ENCODE results near the gene NAV2.

Gene NAV2

DNA sequence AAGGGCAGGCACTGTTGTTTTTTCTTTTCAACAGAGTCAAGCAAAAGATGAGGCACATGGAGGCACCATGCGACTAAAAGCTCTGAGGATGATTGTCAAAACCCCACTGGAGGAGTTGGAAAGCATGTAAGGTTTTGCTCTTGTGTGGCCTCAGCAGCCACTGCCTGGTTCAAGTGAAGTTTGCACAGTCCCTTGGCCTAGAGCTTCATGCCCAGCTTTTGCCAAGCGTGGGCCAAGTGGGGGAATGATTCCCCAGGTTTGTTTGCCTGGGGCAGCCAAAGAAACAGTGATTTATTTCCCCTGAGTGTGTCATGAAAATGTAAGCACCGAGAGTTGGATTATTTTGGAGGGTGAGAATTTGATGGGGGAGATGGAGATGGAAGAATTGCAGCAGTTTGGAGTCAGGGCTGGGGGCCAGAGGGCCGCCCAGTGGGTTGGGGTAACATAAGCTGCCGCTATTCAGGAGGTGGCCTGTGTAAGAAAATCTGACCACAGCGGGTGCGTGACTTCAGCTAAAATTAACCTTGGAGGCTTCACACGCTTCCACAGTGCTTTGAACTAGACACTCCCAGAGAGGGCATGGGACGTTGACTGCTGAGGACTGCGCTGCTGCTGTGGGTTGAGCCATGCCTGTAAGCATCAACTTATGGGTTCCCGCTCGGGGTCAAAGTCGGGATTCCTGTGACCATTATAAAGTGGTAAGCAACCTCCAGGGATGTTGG lies 100.7 kb downstream of the NAV2 start:
- no peak for DNase-seq

DNA sequence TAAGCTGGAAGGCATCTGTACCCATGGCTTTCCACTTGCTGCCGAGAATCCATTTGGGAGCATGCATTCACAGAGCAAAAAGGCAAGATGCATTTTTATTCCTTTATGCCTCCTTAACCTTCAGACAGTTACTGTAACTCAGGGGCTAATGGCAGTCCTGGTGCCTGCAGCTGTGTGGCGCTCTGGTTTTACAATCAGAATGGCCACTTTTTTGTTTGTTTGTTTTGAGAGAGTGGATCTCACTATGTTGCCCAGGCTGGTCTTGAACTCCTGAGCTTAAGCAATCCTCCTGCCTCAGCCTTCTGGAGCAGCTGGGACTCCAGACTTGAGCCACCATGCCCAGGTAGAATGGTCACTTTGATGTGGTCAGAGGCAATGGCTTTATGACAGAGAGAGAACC lies 101.8 kb downstream of the NAV2 start:
- no peak for DNase-seq

DNA sequence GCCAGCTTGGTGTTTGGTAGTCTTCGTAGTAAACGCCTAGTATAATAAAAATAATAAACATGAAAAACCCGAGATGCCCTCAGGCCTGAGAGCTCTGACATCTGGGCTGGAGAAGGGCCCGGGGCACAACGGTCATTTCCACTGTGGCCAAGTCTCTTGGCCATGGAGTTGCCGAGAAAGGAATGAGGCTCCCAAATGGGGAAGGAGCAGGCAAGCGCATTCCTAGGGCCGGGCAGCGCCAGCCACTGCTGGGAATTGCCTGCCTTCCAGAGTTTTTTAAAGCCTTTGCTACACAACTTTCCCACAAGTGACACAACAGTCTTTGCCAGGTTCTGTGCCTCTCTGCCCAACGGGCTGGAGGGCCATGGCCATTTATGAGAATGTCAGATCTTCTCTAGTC lies 103.4 kb downstream of the NAV2 start:
- DNase-seq, result no peak

DNA sequence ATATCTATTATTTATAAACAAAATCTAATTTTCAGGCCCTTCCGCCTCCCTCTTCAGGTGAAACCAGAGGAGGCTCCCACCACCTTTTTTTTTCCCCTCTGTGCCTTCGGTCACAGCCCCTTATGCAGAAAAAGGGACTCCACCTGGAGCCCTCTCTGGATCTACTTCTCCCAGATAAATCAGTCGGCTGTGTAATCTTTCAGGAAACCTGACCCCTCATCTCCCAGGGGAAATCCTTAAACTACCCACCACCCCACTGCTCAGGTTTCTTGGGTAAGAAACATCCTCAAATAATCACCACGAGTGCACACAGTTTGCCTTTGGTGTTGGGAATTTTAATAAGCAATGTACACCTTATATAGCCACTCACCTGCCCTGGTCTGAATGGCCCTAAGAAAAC lies 104.2 kb downstream of the NAV2 start:
- DNase-seq, result no peak

DNA sequence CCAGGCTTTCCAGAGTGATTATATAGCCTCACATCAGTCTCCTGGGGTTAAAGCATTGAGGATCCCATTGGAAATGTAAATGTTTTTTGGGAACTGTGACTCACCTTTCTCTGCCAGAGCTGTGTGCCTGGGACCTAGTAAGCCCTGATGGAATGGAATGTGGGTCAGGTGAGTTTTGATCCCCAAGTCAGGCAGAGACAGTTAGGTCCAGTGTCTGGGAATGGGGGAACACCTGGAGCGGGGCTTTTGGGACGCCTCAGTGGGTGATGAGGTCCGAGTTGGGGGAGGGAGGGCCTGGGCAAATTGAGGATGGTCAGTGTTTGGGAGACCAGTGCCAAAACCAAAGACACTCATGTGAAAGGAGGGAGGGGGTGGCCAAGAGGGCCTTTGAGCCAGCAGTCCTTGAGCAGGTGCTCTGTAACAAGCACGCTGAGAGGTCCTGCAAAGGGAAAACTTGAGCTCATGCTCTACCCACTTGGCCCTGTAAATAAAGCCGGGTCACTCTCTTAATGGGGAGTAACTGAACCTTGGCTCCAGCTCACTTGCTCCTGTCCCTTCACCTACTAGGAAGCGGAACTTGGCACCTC lies 104.7 kb downstream of the NAV2 start:
- no peak for DNase-seq

DNA sequence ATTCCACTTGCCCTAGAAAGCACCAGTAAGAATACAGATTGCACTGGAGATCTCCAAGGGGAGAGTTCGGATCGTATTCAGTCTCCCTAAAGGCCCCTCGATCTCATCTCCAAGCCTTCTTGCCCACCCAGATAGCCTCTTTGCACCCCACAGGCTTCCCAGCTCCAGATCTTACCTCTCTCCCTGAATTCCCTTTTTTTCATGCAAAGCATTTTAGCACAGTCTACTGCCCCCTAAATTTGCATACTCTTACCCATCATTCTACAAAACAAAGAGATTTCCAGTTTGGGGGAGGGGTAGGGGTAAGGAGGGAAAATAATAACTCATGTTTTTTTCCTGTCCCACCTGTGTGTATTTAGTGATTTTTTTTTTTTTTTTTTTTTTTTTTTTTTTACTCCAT lies 105.2 kb downstream of the NAV2 start:
- DNase-seq, result no peak

DNA sequence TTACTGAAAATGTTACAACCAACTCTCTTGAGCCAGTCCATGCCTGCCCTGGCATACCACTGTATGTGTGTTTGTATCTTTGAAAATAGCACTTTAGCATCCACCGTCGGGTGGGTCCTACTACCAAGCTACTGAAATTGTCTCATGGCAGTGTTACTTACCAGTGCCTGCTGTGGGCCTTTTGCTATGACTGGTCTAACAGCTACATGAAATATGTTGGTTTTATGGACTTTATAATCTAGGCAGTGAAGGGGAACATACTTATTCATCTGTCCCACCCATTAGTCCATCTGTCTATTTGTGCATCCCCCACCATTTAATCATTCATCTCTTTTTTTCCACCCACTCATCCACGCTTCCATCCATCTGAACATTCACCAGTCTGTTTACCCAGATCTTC lies 106.0 kb downstream of the NAV2 start:
- DNase-seq, result no peak

DNA sequence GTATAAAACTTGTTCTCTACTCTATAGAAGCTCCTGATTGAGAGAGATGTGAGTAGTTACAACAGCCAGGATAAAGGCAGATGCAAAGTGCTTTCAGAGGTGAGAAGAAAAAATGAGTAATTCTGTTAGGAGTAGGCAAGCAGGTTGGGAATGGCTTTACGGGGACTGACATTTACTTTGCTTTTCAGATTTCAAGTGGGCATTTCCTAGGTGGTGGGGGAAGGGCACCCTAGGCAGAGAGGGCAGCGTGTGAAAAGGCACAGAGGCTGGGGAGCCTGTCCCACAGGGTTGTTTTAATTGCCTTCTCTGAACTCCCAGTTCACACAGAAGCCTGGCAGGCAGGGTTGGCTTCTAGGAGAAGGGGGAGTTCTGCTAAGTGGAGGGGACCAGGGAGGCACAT lies 106.5 kb downstream of the NAV2 start:
- no peak for DNase-seq

DNA sequence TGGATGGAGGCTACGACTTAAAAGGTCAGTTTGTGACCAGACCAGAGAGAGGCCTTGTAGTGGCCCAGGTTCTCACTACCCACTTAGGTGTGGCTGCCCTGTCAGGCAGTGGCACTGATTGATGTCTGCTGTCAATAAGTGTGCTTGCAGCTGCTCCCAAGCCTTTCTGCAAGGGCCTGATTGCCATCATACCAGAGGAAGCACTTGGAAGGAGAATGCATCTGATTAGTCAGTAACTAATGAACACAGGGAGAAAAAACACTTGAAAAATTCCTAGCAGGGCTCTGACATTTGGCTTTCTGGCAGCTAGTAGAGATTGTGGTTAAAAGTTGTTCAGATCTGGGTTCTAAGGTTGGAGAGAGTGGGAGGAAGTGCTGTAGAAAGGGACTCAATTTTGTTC lies 107.5 kb downstream of the NAV2 start:
- no peak for DNase-seq

DNA sequence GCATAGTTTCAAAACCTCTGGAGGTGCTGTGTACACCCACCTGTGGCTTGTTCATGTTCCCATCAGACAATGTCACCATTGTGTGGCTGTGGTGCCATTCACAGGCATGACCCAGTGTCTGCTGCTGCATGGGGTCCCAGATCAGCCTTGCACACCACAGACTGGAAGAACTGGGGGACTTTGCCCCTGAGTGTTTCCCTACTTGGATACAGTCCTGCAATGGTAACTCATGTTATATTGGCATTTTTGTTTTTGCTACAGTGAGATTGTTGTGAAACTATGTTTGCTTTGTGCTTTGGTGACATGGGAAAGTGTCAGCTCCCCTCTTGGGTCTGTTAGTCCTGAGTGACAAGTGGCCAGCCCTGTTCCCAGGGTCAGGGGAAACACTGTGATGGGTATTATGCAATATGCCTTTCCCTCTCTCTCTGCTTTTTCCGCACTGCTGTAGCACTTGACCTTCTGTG lies 108.8 kb downstream of the NAV2 start:
- DNase-seq, result no peak

DNA sequence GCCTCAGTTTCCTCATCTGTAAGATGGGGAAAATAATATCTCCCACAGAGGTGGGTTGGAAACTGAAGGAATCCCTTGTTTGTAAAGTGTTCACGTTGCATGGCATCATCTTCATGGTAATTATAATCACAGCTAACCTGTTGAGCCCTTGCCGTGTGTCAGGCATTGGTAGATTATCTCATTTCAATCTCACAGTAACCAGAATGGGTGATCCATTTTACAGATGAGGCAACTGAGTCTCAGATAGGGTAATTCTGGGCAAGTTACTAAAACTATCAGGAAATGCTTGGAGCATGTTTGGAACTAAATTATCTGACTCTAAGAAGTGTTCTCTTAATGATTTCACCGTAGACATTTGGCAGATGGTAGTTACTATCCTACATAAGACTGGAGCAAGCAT lies 109.4 kb downstream of the NAV2 start:
- no peak for DNase-seq

DNA sequence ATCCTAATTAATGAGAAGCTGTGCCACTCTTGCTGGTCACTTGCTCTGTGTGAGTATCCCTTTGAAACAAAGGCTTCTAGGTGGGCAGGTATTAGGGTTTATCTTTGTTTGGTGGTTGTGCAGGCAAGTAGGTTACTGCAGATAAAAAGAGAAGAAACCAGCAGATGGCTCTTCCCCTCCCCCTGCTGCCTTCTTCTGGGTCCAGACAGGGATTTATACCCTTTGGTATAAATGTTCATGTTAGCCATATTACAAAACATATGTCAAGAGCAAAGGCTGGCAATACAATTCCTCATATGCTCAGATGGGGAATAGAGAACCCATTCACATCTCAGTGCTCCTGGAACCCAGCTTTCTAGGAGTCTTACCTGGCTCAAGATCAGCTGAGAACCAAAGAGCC lies 109.9 kb downstream of the NAV2 start:
- no peak for DNase-seq

DNA sequence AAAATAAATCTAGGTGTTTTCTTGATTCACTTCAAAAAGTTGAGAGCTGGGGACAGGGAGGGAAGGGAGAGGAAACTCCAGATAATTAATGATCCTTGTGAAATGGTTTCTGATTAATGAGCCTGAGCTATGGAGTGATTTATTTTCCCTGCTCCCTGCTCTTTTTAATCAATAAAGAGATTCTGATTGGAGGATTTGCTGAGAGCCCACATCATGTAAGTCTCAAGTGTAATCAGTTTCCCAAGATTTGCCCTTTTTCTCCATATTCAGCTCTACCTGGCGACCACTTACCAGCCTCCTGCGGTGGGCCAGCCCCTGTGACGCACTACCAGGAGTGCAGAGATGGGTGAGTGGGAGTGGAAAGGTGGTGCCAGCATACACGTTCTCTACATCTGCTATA lies 114.0 kb downstream of the NAV2 start:
- DNase-seq, result no peak

DNA sequence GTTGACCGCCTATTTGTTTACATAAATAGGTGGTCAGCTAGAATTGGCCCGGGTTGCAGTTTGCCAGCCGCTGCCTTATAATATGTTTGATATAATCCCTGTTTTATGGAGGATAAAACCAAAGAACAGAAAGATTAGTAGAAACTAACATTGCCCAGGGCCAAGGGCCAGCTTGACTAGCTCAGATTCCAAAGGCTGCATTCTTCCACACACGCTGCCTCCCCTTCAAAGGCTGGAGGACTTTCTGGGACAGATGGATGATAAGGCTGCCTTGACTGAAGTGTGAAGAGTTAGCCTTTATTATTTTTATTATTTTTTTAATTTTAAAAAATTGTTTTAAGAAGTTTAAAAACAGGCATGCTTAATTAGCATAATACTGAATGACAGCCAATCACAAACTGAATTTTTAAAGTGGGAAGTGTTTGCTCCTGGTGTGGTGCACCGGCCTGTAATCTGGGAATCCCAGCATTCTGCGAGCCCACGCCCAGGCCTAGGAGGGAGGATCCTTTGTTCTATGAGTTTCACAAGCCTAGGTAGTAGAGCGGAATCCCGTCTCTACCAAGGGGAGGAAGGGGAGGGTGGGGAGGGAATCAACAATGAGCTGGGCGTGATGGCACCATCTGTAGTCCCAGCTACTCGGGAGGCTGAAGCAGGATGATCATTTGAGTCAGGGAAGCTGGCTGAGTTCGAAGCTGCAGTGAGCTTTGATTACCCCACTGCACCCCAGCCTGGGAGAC lies 114.9 kb downstream of the NAV2 start:
- no peak for DNase-seq

DNA sequence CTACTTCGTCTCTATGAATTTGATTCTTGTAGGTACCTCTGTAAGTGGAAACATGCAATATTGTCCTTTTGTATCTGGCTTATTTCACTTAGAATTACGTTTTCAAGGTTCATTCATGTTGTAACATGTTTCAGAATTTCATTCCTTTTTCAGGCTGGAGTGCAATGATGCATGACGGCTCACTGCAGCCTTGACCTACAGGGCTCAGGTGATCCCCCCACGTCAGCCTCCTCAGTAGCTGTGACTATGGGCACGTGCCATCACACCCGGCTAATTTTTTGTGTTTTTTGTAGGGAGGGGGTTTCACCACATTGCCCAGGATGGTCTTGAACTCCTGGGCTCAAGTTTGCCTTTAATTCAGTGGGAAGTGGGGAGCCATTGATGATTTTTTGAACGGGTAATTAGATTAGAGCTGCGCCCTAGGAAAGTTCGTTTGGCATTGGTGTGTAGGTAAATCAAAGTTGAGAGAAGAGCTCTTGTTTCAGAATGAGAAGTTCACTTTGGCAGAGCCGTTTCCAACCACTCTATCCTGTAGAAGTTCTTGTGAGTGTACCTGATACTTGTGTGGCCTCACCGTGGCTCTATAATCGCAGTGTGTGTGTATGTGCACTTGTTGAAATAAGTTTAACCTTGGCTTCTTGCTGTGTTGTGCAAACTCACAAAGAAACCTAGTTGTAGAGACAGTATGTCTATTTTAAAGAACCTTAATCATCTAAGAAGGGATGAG lies 115.9 kb downstream of the NAV2 start:
- DNase-seq, result no peak

DNA sequence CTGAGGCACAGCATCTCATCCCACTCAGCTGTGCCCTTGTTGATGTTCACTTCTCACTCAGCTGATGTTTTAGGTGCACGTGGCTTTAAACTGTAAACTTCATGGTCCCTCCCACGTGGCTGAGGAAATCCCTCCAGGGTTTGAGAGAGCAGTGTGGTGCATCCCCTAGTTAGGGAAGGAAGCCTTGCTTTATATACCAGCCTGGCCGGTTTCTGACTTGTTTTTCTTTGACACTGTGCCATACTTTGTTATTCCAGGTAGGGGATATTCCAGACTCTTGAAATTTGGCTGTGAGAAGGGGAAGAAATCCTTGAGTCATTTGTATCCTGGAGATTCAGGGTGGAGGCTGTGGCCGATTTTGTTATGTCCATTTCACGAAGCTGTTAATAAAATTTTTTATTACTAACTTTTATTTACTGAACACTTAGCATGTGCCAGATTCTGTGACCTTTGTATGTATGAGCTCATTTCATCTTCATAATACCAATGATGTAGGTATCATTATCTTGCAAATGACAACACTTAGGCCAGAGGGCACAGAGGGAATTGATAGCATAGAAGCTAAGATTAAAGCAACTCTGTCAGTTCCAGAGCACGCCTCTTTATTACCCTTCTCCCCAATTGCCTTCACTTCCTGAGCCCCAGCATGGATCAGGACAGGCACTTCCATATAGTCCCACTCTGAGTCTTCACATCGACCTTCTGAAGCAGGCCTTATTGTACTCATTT lies 116.6 kb downstream of the NAV2 start:
- no peak for DNase-seq

DNA sequence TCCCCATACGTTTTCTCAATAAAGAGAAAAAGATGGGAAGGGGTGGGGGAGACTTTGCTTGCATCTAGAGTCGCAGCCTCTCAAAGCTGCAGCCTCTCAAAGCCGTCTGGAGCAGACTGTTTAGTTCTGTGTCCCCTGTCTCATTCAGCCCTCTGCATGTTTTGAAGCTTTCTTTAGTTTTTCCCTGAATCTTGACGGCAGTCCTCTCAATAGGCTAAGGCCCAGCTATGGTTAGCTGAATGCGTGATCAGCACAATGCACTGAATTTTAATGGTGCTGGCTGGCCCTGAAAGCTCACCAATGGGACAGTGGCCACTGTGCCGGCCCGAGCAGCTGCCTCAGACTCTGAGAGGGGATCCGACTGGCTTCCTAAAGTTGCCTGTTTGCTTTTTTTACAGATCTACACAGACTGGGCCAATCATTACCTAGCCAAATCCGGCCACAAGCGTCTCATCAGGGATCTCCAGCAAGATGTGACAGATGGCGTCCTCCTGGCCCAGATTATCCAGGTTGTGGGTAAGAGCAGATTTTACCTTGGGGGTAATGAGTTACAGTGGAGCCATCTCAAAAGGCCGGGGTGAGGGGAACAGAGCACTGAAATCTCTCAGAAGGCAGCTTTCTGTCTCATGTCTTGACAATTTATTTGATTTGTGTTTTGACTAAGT lies 119.6 kb downstream of the NAV2 start:
- no peak for DNase-seq

DNA sequence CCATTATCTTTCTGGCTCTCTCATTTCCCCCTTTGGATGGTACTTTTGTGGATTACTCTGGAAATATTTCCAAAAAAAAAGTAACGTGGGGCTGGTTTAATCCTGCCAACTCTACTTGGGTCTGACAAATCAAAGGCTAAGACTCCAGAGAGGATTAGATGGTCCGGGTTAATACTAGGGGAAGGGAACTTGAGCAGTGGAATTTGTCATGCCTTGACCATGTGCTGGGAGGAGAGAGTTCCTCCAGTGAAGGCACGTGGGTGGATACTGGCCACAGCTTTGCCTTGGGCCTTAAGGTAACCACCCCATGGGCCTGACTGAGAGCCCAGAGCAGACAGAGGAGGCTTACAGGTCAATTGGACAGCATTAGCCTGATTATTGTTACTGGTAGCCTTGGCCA lies 120.3 kb downstream of the NAV2 start:
- DNase-seq, result no peak

DNA sequence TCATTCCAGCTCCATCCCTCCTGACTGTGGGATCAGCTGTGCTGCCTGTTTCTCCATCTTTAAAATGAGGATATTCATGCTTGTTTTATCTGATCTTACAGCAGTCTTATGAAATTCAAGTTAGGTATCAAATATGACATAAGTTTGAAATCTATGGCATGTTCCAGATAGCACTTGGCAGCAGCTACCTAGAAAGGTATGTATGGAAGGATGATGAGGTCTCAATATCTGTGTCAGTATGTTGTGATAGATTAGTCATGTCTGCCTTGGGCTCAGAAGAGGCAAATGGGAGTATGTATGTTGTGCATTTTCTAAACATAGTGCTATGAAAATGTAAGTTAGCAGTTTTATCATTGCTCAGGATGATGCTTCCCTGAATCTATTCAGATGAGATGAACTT lies 122.1 kb downstream of the NAV2 start:
- no peak for DNase-seq

DNA sequence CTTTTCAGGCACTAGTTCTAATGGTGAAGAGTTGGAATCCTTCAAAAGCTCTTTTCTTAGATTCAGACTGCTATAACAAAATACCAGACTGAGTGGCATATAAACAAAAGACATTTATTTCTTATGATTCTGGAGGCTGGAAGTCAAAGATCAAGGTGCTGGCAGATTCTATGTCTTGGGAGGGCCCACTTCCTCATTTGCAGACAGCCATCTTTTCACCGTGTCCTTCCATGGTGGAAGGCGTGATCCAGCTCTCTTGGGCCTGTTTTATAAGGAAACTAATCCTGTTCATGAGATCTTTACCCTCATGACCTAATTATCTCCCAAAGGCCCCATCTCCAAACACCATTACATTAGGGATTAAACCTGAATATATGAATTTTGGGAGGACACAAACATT lies 124.0 kb downstream of the NAV2 start:
- no peak for DNase-seq

DNA sequence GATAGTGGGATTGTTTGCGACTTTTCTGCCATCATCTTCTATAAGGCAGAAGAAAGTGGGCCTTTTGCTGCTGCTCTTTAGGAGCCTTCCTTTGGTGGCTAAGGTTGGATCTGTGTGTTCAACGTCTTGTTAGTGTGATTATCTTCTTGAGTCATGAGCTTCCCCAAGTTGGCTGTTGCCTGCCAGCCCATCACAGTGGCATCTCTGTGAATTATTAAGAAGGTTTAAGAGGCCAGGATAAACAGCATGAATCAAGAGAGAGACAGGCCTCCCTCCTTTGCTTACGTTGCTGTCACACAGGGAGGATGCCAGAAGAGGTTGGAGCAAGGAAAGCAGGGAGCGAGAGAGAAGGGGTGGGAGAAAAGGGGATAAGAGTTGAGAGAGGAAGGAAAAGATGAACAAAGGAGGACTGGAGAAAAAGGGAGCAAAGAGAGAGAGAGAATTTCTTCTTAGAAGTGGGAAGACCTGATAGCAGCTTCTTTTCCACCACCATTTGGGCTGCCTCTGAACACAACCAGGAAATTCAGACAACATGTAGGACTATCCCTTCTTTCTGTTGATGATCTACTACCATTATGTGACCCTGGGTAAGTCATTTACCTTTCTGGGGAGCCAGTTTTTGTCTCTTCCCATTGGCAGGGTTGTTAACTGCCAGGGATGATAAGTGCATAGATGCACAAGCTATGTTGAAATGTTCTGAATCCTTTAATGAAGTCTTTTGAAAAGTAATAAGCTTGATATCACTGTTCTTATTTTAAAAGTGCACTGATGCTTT lies 126.5 kb downstream of the NAV2 start:
- DNase-seq, result no peak

DNA sequence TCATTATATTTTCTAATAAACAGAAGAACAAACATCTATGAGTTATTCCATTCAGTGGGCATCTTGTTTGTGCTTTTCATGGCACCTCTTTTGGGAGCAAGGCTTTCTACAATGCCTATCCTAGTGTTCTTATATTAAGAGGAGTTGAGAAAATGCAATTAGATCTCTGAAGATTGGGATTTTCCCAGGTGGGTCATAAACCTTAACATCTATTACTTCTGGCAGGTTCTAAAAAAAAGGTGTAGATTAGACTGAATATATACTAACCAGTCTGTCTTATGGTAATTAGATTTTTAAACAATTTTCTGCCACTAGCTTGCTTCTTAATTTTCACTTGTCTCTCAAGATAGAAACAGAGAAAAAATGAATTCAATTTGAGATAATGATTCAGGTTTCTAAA lies 128.3 kb downstream of the NAV2 start:
- no peak for DNase-seq

Measured in CD4-positive, alpha-beta T cell treated with Interleukin-12 subunit alpha and Interleukin-12 subunit beta, for 1 hour (primary cell).